Measurements from ENCODE around the gene PGA5.

Gene PGA5

DNA sequence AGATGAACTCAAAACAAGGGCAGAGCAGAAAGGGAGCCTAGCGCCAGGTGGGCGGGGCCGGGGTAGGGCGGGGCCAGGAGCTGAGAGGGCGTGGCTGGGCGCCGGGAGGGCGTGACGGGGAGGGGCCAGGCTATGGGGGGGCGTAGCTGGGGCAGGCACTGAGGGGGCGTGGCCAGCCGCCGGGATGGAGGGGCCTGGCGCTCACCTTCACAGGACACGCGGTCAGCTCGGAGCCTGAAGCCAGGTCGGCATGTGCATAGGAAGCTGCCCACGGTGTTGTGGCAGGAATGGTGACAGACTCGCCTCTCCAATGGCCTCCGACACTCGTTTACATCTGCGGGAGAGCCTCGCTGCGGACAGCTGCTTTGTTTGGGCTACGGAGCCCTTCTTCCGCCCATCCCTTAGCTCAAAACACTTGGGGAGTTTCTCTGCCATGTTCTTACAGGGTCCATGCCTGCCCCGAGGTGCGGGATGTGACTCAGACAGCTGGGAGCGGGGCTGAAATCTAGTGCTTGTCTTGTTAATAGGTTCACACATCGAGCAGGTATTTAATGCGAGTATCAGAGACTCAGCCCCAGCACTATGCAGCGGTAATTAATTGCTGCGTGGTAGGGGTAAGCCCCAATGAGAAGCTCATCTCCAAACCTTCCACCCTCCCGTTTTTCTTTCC is 40.7 kb downstream of the PGA5 start:
- DNase-seq, result no peak
- TF ChIP-seq CTCF (IDR thresholded peaks at IDR 0.05), result no peak
- no peaks in the 10 kb centered on the region for H3K4me1 ChIP-seq
- intact Hi-C loops (cut with DNase I; ENCODE audit: low total_unique reads), result no loop called here
- no peak overlapping the region for H3K4me3 ChIP-seq
- no peak overlapping the region for H3K27ac ChIP-seq
- no peaks in the 10 kb centered on the region for H3K9me3 ChIP-seq
- H3K36me3 ChIP-seq, result peaks cover 0 to 5% (median 0%) of the 10 kb centered on the region in 3 donors
- H3K27me3 ChIP-seq, result no peaks in the 10 kb centered on the region

- Histone ChIP-seq H3K27me3 (no peaks in the 10 kb centered on the region), H3K36me3 (peaks cover 0 to 5% (median 0%) of the 10 kb centered on the region in 3 donors), H3K27ac (no peak overlapping the region), H3K4me3 (no peak overlapping the region), H3K4me1 (no peaks in the 10 kb centered on the region), H3K9me3 (no peaks in the 10 kb centered on the region)
- TF ChIP-seq CTCF (IDR thresholded peaks at IDR 0.05), result no peak
- DNase-seq, result no peak
- intact Hi-C loops (cut with DNase I; ENCODE audit: low total_unique reads), result no loop called here
Observed at GRCh38 chr11:61283613-61284012, 42.6 kb downstream of the PGA5 start.

DNA sequence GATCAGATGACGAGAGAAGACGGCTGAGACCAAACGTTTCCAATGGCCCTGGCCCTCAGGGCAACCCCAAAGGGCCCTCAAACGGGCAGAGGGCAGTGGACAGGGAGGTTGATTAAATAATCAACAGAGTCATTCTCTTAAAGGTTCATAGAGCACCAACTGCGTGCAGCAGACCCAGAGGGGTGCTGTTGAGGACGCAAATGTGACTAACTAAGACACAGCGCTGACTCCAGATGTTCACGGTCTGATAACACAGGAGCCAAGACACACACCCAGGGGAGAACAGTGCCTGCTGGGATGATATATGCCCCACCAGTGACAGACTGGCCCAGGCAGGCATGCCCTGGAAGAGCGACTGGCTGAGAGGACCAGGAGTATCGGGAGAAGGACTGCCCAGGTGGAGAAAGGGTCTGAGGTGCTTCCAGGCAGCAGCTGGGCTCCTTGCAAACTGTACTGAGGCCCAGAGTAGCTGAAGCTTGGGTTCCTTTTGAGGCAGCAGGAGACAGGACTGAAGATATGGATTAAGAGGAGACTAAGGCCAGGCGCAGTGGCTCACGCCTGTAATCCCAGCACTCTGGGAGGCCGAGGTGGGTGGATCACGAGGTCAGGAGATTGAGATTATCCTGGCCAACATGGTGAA is 46.5 kb downstream of the PGA5 start:
- H3K27me3 ChIP-seq, result no peaks in the 10 kb centered on the region
- H3K4me3 ChIP-seq, result no peak overlapping the region
- no peak for DNase-seq
- H3K9me3 ChIP-seq, result no peaks in the 10 kb centered on the region
- no peak overlapping the region for H3K27ac ChIP-seq
- no peak for TF ChIP-seq CTCF (IDR thresholded peaks at IDR 0.05)
- H3K36me3 ChIP-seq, result peaks cover 0 to 5% (median 0%) of the 10 kb centered on the region in 3 donors
- intact Hi-C loops (cut with DNase I; ENCODE audit: low total_unique reads), result no loop called here
- H3K4me1 ChIP-seq, result no peaks in the 10 kb centered on the region

DNA sequence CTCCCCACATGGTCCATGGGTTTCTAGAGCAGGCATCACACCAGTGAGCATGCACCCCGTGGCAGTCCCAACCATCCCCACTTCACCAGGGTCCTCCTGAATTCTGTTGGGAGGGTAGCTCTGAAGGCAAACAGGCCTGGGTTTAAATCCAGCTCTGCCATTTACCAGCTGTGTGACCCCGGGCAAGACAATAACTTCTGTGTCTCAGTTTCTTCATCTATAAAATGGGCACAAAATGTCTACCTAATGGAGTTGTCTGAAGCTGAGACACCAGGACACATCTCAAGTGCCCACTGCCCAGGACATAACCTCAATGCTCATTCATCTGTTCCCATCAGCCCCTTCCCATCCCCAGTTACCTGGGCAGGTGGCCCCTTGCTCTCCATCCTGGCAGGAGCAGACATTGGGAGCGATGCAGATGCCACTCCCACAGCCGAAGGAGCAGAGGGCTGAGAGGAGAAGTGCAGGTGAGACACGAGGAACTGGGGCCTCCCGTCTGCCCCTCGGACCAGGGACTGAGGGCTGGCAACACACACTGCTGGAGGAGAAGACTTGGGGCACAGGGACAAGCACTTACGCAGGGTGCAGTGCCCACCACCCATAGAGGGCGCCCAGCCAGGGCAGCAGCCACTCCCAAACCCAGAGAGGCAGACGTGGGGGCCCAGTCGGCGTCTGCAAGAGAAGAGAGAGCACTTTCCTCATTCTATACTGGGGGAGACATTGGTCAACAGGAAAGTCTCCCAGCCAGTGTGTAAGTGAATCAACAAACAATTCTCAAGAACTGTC is 50.1 kb downstream of the PGA5 start:
- no peak for TF ChIP-seq CTCF (IDR thresholded peaks at IDR 0.05)
- no peak overlapping the region for H3K4me3 ChIP-seq
- no peak for DNase-seq
- H3K9me3 ChIP-seq, result no peaks in the 10 kb centered on the region
- H3K27me3 ChIP-seq, result peaks cover 0 to 16% of the 10 kb centered on the region in 2 donors
- intact Hi-C loops (cut with DNase I; ENCODE audit: low total_unique reads), result no loop called here
- H3K4me1 ChIP-seq, result peaks cover 0 to 25% (median 22%) of the 10 kb centered on the region in 4 donors
- H3K36me3 ChIP-seq, result no peaks in the 10 kb centered on the region
- H3K27ac ChIP-seq, result no peak overlapping the region

GRCh38 chr11:61292356-61292755 is 51.4 kb downstream of the PGA5 start:
- peaks cover 0 to 27% (median 24%) of the 10 kb centered on the region in 4 donors for H3K4me1 ChIP-seq
- no peak overlapping the region for H3K4me3 ChIP-seq
- H3K36me3 ChIP-seq, result no peaks in the 10 kb centered on the region
- H3K27ac ChIP-seq, result no peak overlapping the region
- DNase-seq, result no peak
- intact Hi-C loops (cut with DNase I; ENCODE audit: low total_unique reads), result no loop called here
- TF ChIP-seq CTCF (IDR thresholded peaks at IDR 0.05), result no peak
- H3K27me3 ChIP-seq, result peaks cover 0 to 16% of the 10 kb centered on the region in 2 donors
- no peaks in the 10 kb centered on the region for H3K9me3 ChIP-seq
